H9 (cell line): ENCODE measurements around the gene OTOGL. TPM values are rescaled to one million over a fixed set of nuclear protein-coding genes. Genes with fewer than 3 reads are reported as not detected.

Experiments
- DNase-seq: peaks from one replicate; pipeline ENCODE4 v3.0.0-alpha.2; 2017
- H2AFZ ChIP-seq: one replicate; pipeline ENCODE4 v1.6.1; 2013; ENCODE audit warnings: mild to moderate bottlenecking, low read length, control low read depth, moderate library complexity
- H2AK5ac ChIP-seq: 2 replicates; pipeline ENCODE4 v1.6.1; 2013; ENCODE audit warnings: low read length, control low read depth, mixed read lengths; ENCODE audit not compliant: insufficient read length
- H2BK120ac ChIP-seq: one replicate; pipeline ENCODE4 v1.6.1; 2013; ENCODE audit warnings: low read depth, mild to moderate bottlenecking, low read length, control low read depth, inconsistent platforms; ENCODE audit not compliant: poor library complexity, severe bottlenecking
- H2BK12ac ChIP-seq: 2 replicates; pipeline ENCODE4 v1.6.1; 2013; ENCODE audit warnings: low read length, control low read depth, mixed read lengths, low read depth; ENCODE audit not compliant: insufficient read length
- H2BK15ac ChIP-seq: 2 replicates; pipeline ENCODE4 v1.6.1; 2013; ENCODE audit warnings: low read depth, low read length, control low read depth
- H2BK20ac ChIP-seq: one replicate; pipeline ENCODE4 v1.6.1; 2013; ENCODE audit warnings: low read depth, mild to moderate bottlenecking, low read length, control low read depth, inconsistent platforms; ENCODE audit not compliant: poor library complexity, severe bottlenecking
- H2BK5ac ChIP-seq: 2 replicates; pipeline ENCODE4 v1.6.1; 2013; ENCODE audit warnings: low read length, control low read depth, mixed read lengths; ENCODE audit not compliant: insufficient read length
- H3K14ac ChIP-seq: 2 replicates; pipeline ENCODE4 v1.6.1; 2013; ENCODE audit warnings: low read length, control low read depth; ENCODE audit not compliant: insufficient read depth
- H3K18ac ChIP-seq: 2 replicates; pipeline ENCODE4 v1.6.1; 2013; ENCODE audit warnings: low read depth, mild to moderate bottlenecking, mixed read lengths, low read length, control low read depth; ENCODE audit not compliant: insufficient read length
- H3K23ac ChIP-seq: 2 replicates; pipeline ENCODE4 v1.6.1; 2013; ENCODE audit warnings: low read length, control low read depth, mixed read lengths, low read depth; ENCODE audit not compliant: insufficient read length
- H3K23me2 ChIP-seq: 2 replicates; pipeline ENCODE4 v1.6.1; 2013; ENCODE audit warnings: low read depth, mild to moderate bottlenecking, mixed read lengths, low read length, control low read depth; ENCODE audit not compliant: insufficient read length, poor library complexity, severe bottlenecking
- H3K27ac ChIP-seq: 2 replicates; pipeline ENCODE4 v1.5.1; 2013; ENCODE audit warnings: low read length, control low read depth, mixed read lengths, low read depth; ENCODE audit not compliant: insufficient read length
- H3K27me3 ChIP-seq: 2 replicates; pipeline ENCODE4 v1.6.1; 2013; ENCODE audit warnings: low read length, control low read depth, inconsistent platforms; ENCODE audit not compliant: insufficient read depth
- H3K4ac ChIP-seq: 2 replicates; pipeline ENCODE4 v1.6.1; 2013; ENCODE audit warnings: low read depth, mild to moderate bottlenecking, control low read depth, inconsistent platforms, low read length, moderate library complexity
- H3K4me1 ChIP-seq: 2 replicates; pipeline ENCODE4 v1.6.1; 2013; ENCODE audit warnings: low read length, control low read depth, inconsistent platforms; ENCODE audit not compliant: insufficient read depth
- H3K4me2 ChIP-seq: 2 replicates; pipeline ENCODE4 v1.6.1; 2013; ENCODE audit warnings: low read length, control low read depth, mixed read lengths; ENCODE audit not compliant: insufficient read length, insufficient read depth
- H3K56ac ChIP-seq: 2 replicates; pipeline ENCODE4 v1.6.1; 2013; ENCODE audit warnings: low read depth, mild to moderate bottlenecking, mixed read lengths, low read length, control low read depth; ENCODE audit not compliant: insufficient read length
- H3K79me1 ChIP-seq: 2 replicates; pipeline ENCODE4 v1.6.1; 2013; ENCODE audit warnings: low read depth, mild to moderate bottlenecking, moderate library complexity, low read length, control low read depth, inconsistent platforms; ENCODE audit not compliant: insufficient read depth, poor library complexity, severe bottlenecking
- H3K79me2 ChIP-seq: 2 replicates; pipeline ENCODE4 v1.6.1; 2013; ENCODE audit warnings: low read length, control low read depth, inconsistent platforms; ENCODE audit not compliant: insufficient read depth
- H3K9ac ChIP-seq: 2 replicates; pipeline ENCODE4 v1.6.1; 2013; ENCODE audit warnings: low read length, control low read depth, mixed read lengths; ENCODE audit not compliant: insufficient read length; ENCODE audit errors: extremely low read depth
- H3K9me3 ChIP-seq: one replicate; pipeline ENCODE4 v1.6.1; 2013; ENCODE audit warnings: low read depth, low read length, inconsistent platforms; ENCODE audit not compliant: control insufficient read depth
- H3T11ph ChIP-seq: one replicate; pipeline ENCODE4 v1.6.1; 2013; ENCODE audit warnings: mild to moderate bottlenecking, low read length, control low read depth, inconsistent platforms
- H4K20me1 ChIP-seq: one replicate; pipeline ENCODE4 v1.6.1; 2013; ENCODE audit not compliant: control insufficient read depth, insufficient read length, insufficient read depth
- H4K5ac ChIP-seq: 2 replicates; pipeline ENCODE4 v1.6.1; 2013; ENCODE audit warnings: low read depth, mild to moderate bottlenecking, mixed read lengths, low read length, control low read depth; ENCODE audit not compliant: insufficient read length
- H4K8ac ChIP-seq: replicated peaks from 2 replicates; pipeline ENCODE4 v1.6.1; 2013; ENCODE audit warnings: low read length, control low read depth, mixed read lengths, low read depth; ENCODE audit not compliant: insufficient read length
- H4K91ac ChIP-seq: 2 replicates; pipeline ENCODE4 v1.6.1; 2013; ENCODE audit warnings: low read depth, mild to moderate bottlenecking, moderate library complexity, mixed read lengths, low read length, control low read depth; ENCODE audit not compliant: insufficient read length
- H3K27ac Mint-ChIP-seq, 3 experiments: 2 replicates in 2 of 3; 3 replicates in 1 of 3; pipeline ENCODE4 v1.8.0; 2020 to 2021; ENCODE audit warnings: mixed read lengths in 3 of 3, mild to moderate bottlenecking in 1 of 3, moderate library complexity in 1 of 3
- H3K27me3 Mint-ChIP-seq: 2 replicates; pipeline ENCODE4 v1.8.0; 2021; ENCODE audit warnings: low read depth, mild to moderate bottlenecking, moderate library complexity, mixed read lengths
- H3K36me3 Mint-ChIP-seq, 3 experiments: 2 replicates in 2 of 3; 3 replicates in 1 of 3; pipeline ENCODE4 v1.8.0; 2020 to 2021; ENCODE audit warnings: low read depth in 3 of 3, mixed read lengths in 3 of 3; ENCODE audit not compliant: insufficient read depth in 1 of 3
- H3K4me1 Mint-ChIP-seq, 2 experiments: 2 replicates each; pipeline ENCODE4 v1.8.0; 2020; ENCODE audit warnings: mixed read lengths in 2 of 2
- H3K4me3 Mint-ChIP-seq, 2 experiments: 2 replicates in 1 of 2; 3 replicates in 1 of 2; pipeline ENCODE4 v1.8.0; 2020 to 2021; ENCODE audit warnings: mild to moderate bottlenecking in 2 of 2, mixed read lengths in 2 of 2, moderate library complexity in 1 of 2
- H3K9me3 Mint-ChIP-seq, 2 experiments: 2 replicates in 1 of 2; 3 replicates in 1 of 2; pipeline ENCODE4 v1.8.0; 2020; ENCODE audit warnings: mild to moderate bottlenecking in 2 of 2, mixed read lengths in 2 of 2, moderate library complexity in 1 of 2
- CTCF ChIP-seq: fragments of 200-600 bp; sonication (generic); conservative IDR thresholded peaks from 3 replicates; pipeline ENCODE4 v1.8.0; 2021; ENCODE audit warnings: antibody characterized with exemption, mild to moderate bottlenecking
- WGBS: extraction: QIAGEN DNeasy Blood & Tissue Kit; methylation state at CpG from one replicate; pipeline ENCODE4 v1.1.7; 2013; ENCODE audit warnings: missing lambda C conversion rate, low lambda C conversion rate, mixed read lengths; ENCODE audit not compliant: insufficient read length; ENCODE audit errors: extremely low coverage; 5-methylcytosine and 5-hydroxymethylcytosine counted together
- total RNA-seq: library from RNA; stranded (reverse); gene quantifications from 2 replicates; pipeline ENCODE4 v1.2.1, GENCODE V29; 2021

The OTOGL gene
- total RNA-seq, 1 experiment from 2014 or later, result 0.11 TPM

DNA sequence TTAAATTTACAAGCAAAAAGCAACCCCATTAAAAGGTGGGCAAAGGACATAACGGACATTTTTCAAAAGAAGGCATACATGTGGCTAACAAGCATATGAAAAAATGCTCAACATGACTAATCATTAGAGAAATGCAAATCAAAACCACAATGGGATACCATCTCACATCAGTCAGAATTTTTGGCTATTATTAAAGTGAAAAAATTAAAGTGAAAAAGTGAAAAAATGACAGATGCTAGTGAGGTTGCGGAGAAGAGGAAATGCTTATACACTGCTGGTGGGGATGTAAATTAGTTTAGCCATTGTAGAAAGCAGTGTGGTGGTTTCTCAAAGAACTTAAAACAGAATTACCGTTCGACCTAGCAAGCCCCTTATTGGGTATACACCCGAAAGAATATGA is 7.9 kb downstream of the OTOGL start:
- no peaks in the 10 kb centered on the region for H3K9me3 Mint-ChIP-seq
- H2BK15ac ChIP-seq, result no peak overlapping the region
- no peaks in the 10 kb centered on the region; the same call in 1 of the 2 replicates for H3K27me3 Mint-ChIP-seq
- H3K56ac ChIP-seq, result no peak overlapping the region
- H3T11ph ChIP-seq, result no peak overlapping the region
- no peak for TF ChIP-seq CTCF
- no peak overlapping the region for H4K91ac ChIP-seq
- no peak overlapping the region for H4K8ac ChIP-seq
- H4K20me1 ChIP-seq, result no peaks in the 10 kb centered on the region
- no peaks in the 10 kb centered on the region for H3K36me3 Mint-ChIP-seq
- DNase-seq, result no peak
- H3K4ac ChIP-seq, result no peak overlapping the region
- H3K79me1 ChIP-seq, result no peaks in the 10 kb centered on the region
- no peaks in the 10 kb centered on the region for H3K79me2 ChIP-seq
- H3K18ac ChIP-seq, result no peak overlapping the region
- no peak overlapping the region for H2BK5ac ChIP-seq
- no peak overlapping the region for H3K4me2 ChIP-seq
- H3K23ac ChIP-seq, result no peak overlapping the region
- H3K27ac Mint-ChIP-seq, result no peak overlapping the region
- no peak overlapping the region for H2AK5ac ChIP-seq
- H2BK120ac ChIP-seq, result no peak overlapping the region
- no peaks in the 10 kb centered on the region for H3K27me3 ChIP-seq
- no peak overlapping the region for H3K4me3 Mint-ChIP-seq
- H2BK12ac ChIP-seq, result no peak overlapping the region
- no peak overlapping the region for H2BK20ac ChIP-seq
- H3K14ac ChIP-seq, result no peak overlapping the region
- no peaks in the 10 kb centered on the region for H3K4me1 ChIP-seq
- no peak overlapping the region for H3K9ac ChIP-seq
- WGBS, result no CpG with 5 or more reads among the region's 5 CpGs
- no peak overlapping the region for H3K27ac ChIP-seq
- no peak overlapping the region for H4K5ac ChIP-seq
- H3K9me3 ChIP-seq, result no peaks in the 10 kb centered on the region
- H3K4me1 Mint-ChIP-seq, result no peaks in the 10 kb centered on the region
- H3K23me2 ChIP-seq, result no peaks in the 10 kb centered on the region
- H2AFZ ChIP-seq, result no peak overlapping the region
